ENCODE results near the gene EFTUD2.

Gene EFTUD2

GRCh38 chr17:44804302-44805089 lies 94.7 kb downstream of the EFTUD2 start:
- DNase-seq, result no peak

- DNase-seq, result no peak
These were observed 97.4 kb downstream of the EFTUD2 start for GRCh38 chr17:44801880-44802279.
